CD4-positive, alpha-beta T cell treated with Interferon alpha-2 for 1 hour (primary cell): ENCODE measurements around the gene KCNK16.
A peak's percentile ranks its signal among the peaks of the same experiment; 100 is the strongest.

ENCODE experiments used
- DNase-seq, 2 donors: peaks; one replicate each; pipeline ENCODE4 v3.0.0-alpha.2; 2020 to 2022

Gene KCNK16

DNA sequence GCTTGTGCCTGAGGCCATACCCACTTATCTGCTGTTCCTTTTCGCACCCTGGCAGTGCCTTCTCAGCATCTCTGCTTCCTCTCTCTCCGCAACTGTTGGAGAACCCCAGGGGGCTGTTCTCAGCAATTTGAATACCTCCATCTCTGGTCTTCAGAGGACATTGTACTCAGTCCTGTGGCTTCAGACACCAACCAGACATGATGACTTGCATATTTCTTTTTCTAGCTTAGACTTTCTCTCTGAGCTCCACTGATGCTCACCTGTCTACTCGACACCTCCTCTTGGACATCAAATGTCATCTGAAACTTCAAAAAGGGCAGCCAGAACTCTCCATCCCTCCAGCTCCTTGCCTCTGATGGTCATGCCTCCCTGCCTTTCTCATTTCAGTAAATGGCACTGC lies 18.9 kb upstream of the KCNK16 start:
- no peak for DNase-seq

DNA sequence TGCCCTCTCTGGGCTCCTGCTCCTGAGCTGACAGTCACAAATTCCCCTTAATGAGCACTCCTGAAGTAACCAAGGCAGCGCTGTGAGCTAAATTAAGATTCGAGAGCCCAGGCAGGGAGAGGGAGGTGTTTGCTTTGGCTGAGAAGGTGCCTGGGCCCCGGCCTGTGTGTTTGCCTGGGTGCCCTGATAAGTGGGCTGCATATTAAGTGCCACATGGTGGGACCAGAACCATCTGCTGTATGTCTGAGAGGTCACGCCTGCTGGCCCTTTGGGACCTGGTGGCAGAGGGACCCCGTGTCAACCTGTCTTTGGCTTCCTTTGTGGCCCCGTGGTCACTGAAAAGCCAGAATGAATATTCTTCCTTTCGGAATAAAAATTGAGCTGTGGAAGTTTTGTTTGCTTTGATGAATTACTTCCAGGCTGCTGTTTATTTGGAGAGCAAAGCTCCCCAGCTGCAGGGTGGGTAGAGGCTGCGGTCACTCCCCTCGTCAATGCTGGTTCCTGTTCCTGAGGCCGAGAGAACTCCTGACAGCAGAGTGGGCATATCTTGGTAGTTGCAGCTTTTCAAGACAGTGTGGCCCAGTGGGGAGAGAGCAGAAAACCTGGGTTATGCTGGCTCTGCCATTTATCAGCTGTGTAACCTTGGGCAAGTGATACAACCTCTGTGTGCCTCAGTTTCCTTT lies 17.5 kb upstream of the KCNK16 start:
- no peak for DNase-seq

DNA sequence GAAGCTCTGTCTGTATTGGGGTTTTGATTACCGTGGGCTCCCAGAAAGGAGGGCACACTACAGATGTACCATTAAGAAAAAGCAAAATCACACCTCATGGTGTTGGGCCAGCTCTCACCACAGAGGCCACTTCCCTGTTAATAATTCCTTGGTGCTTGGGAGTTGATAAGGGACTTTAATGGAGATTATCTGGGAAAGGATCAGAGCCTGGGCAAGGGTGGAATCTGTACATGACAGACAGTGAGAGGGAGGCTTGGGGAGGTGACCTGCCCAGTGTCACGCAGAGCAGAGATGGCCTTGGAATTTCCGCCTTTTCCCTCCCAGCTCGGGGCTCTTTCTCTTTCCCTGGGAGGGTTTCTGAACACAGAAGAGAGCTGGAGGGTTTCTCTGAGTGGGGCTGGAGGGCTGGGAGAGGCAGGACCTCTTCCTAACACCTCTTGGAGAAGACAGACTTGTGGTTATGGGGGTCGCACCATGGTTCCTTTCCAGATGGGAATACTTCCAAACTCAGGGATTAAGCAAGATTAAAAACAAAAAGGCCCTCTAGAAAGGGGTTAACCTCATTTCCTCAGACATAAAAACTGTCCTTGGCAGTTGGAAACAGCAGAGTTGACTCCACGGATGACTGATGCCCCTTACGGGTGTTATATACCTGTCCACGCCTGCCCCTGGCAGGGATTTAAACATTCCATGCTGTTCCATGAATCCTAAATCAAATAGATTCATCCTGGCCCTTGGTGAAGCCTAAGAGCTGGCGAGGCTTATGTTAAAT lies 16.8 kb upstream of the KCNK16 start:
- no peak for DNase-seq

DNA sequence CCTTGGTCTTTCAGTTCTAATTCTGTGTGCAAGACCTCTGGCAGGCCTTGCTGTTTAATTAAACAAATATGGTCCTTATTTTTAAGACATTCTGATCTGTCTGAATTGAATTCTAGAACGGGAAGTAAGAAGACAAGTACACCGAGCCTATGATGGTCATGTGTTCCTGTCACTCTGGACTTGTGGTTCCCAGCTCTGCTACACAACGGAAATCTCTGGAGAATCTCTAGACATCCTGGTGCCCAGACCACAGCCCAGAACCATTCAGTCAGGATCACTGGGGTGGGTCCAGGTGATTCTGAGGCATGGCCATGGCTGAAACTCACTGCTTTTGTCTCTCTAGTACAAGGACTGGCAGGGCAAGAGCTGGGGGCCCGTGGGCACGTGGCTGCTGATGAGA lies 15.9 kb upstream of the KCNK16 start:
- no peak for DNase-seq

DNA sequence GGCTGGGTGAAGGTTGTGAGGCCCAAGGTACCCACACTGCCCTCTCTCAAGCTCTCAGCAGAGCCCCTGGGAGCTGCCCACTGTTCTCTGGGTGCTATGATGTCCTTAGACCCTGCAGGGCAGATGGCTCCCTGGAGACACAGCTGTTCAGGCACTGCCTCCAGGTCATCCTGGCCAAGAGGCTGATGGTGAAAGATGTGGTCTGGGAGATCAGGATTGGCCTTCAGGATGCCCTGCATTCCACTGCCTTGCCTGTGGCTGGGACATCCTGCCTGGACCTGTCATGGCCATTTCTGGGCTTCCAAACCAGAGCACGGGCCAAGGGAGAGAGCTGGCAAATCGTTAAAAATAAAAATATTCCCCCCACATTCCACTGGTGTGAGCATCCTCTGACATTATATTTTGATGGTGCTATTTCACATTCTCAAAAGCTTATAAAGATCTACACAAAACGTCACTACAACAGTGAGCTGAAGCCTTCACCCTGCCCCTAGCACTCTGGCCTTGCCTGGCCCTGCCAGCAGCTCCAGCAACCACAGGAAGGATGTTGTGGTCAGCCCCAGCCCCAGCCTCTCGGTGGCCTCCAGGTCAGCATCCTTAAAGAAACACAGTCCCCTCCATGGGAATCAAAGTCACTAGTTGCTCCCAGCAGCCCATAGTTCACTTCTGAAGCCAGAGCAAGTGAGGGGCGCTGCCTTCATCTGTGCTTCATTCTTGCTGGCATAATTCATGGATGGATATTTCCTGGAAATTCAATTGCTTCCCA lies 13.5 kb upstream of the KCNK16 start:
- peak; percentile 8 to 13 for DNase-seq

DNA sequence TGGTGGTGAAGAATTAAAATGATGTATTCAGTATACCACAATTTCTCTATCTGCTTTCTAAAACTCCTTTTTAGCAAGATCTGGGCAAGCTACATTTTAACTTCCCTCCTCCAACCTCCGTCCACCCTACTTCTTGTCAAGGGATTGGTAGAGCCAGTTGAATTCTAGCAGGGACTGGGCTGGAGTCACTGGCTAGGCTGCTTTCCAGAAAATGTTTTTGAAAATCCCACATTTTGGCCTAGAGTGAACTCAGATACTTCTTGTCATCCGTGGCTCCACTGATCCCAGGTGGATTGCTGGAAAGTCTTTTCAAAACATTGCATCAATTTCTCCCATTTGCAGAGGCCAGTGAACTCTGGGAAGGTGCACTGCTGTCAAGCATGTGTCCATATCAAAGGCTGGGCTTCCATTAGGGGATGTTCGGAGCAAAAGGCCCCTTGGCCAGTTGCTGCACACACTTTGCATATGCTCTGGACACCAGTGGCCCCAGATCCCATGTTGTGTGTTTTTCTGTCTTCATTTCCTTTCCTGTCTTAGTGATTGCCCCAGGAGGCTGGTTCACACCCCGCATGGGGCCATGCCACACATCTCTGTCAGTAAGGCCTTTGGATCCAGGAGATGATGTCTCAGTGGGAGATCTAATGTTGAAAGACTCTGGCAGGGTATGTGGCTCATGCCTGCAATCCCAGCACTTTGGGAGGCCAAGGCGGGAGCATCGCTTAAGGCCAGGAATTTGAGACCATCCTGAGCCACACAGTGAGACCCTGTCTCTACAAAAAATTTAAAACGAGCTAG lies 11.3 kb upstream of the KCNK16 start:
- DNase-seq = no peak

DNA sequence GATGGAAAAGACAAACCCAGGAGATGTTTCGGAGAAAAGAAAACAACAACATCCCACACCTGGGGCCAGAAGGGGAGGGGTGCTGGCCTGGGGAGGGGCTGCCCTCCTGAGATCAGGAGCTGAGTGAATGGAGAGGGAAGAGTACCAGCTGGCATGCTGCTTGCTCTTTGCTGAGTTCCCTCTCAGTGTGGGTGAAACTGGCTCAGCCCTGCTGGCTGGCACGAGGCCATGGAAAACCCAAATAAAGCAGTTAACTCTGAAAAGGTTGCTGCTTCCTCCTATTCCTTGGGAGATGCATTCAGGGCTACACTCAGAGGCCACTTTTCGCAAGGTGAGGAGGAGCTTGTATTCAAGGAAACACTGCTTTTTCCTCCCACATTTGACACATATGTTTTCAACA lies 8.0 kb upstream of the KCNK16 start:
- no peak for DNase-seq

DNA sequence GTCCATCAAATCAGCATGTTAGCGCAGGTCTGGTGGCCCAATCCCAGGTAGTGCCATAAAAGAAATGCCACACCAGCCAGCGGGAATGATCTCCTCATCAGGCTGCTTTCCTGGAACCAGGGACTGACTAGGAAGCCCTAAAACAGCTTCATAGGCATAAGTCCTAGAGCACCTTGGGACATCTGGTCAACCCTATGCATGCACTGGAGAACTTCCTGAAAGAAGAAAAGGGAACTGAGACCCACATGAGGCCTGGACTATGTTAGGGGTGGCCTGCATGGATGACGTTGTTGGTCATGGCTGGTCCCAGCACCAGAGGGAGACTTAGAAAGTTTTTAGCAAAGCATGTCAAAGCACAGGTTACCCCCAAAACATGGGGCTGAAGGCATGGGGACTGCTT lies 7.6 kb upstream of the KCNK16 start:
- peak; percentile 10 to 41 for DNase-seq

DNA sequence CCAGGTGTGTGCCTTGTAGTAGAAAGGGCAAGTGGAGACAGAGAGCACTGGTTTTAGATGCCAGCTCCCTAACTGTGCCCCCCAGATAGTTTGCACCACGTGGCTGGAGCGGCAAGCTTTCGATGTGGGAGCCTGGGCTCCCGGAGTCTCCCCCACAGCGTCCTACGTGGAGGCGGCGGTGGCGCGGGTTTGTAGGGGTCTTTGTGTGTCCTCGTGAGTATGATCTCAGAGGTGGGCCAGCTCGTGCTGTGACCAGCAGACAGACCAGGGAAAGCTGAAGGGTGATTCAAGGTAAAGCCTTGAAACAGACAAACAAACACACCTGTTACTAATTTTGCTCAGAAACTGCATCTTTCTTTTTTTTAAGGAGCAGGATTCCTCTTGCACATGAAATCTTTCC lies 5.6 kb upstream of the KCNK16 start:
- no peak for DNase-seq

DNA sequence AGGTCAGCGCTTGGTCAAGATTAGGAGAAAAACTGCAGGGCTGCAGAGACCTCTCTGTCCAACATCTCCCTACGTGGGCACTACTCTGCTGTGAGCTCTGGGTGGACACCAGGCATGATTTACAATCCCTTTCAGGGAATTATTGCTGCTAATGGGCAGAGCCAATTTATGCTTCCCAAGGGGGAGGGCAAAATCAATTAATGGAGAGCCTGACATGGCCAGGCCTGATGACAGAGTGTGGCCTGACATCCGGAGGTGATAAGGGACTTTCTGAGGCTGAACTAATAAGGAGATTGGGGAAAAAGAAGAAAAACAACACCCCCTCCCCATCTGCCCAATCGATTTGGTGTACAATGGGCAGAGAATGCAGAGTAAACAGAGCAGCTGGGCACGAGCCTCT lies 5.0 kb upstream of the KCNK16 start:
- DNase-seq = no peak

DNA sequence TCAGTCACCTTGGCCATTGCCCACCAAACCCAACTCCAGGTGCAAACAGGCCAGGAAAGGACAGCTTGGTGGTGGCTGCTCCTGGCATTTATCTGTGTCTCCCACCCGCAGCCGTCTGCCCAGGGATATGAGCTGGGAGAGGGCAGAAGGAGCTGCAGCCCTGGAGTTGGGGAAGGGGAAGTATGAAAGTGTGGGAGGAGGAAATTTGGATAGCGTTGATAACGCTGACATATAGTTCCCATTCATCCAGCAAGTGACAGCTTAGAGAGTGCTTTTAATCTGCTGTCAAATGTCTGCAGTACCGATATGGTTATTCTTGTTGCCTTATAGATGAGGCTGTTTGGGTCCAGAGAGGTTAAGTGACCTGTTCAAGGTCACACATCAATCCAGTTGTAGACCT lies 741 bp downstream of the KCNK16 start:
- DNase-seq = no peak

DNA sequence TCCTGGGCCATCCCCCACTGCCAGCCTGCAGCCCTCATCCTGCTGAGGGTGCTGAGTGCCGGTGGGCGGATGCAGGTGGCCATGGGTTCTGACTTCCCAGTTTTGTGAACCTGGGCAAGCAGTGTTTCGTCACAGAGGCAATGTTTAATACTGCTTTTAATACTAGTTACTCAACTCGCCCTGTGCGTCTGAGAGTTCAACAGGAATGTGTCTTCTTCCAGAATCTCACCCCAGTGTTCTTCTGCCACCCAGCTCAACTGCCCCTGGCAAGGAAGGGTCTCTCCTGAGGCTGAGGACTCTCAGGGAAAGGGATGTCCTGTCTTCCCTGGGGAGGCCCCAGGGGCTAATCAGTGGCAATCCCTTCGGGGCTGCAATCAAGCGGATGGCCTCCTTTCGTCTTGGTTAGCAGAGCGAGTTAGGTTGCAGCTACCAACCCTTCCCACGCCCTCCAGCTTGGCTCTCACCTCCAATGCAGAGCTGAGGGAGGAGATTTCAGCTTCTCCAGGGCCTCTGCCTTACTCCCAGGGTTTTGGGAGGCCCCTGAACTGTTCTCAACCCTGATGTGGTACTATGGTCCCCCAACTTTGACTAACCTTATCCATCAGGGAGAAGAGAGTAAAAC lies 2.0 kb downstream of the KCNK16 start:
- no peak for DNase-seq

DNA sequence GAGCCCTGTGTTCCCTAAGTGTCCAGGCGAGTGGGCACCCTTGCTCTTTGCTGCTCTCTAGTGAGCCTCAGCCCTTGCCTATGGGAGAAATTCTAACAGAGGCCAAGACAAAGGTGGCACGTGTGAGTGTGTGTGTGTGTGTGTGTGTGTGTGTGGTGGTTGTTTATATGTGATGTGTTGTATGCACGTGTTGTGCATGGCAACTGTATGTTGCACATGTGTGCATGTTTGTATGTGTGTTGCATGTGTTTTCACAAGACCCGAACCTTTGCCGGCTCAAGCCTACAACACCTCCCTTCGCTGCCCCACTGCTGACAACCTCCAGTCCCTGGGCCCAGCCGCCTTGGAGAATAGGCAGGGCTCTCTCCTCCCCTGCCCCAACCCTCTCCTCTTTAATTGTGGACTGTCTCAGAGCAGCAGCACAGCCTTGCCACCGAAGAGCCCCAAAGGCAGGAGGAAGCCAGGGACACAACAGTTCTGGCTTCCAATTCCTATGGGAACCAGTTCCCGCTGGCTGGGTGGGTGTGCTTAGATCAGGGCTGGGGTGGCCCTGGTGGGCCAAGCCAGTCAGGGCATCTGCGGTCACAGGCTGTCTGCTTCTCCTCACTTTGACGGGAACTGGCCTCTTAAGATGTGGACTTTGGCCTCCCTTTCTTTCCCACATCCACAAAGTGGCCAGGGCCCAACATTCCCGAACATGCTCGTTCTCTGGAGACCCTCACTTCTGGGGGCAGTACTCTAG lies 2.7 kb downstream of the KCNK16 start:
- no peak for DNase-seq

DNA sequence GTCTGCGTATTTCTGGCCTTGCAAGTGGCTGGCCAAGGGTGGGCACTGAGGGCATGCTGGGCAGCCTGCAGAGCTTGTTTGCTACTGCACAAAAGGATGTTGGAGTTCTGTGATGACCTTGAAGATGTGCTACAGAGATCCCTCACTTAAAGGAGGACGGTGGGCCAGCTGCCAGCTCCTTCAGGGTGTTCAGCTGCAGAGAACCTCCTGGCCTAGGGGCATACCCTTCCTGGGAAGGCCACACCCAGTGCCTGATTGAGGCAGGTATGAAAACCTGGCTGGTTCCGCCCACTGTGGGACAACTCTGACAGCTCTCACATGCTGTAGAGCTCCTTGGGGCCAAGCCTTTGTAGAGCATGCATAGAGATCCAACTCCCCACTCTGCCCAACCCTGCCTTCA lies 5.2 kb downstream of the KCNK16 start:
- DNase-seq = no peak

DNA sequence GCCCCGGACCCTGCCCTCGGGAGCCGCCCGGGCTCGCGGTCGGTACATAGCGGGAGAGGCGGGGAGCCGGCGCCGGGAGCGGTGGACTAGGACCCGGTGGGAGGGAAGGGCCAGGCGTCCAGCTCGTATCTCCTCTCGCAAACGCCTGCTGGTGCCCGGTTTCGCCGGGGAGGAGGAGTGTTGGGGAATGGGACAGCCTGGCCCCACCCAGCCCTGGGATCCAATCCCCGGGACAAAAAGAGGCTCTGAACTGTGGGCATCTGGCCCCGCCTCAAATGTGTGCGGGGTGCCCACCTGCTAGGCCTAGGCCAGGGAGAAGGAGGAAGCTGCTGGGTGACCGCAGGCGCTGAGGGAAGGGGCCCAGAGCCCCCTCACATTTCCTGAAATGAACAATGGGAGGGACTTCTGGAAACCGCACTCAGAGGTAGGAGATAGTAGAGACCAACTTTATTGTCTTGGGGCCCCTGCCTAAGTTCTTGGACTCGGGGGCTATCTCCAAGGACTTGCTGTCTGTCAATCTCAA lies 8.2 kb downstream of the KCNK16 start, which contains the start of gene KCNK17:
TSS of gene KCNK17 (minus strand) at position 147 of the 523 bp plus-strand sequence. CDS start at position 48, 99 bp downstream.
- no peak for DNase-seq

DNA sequence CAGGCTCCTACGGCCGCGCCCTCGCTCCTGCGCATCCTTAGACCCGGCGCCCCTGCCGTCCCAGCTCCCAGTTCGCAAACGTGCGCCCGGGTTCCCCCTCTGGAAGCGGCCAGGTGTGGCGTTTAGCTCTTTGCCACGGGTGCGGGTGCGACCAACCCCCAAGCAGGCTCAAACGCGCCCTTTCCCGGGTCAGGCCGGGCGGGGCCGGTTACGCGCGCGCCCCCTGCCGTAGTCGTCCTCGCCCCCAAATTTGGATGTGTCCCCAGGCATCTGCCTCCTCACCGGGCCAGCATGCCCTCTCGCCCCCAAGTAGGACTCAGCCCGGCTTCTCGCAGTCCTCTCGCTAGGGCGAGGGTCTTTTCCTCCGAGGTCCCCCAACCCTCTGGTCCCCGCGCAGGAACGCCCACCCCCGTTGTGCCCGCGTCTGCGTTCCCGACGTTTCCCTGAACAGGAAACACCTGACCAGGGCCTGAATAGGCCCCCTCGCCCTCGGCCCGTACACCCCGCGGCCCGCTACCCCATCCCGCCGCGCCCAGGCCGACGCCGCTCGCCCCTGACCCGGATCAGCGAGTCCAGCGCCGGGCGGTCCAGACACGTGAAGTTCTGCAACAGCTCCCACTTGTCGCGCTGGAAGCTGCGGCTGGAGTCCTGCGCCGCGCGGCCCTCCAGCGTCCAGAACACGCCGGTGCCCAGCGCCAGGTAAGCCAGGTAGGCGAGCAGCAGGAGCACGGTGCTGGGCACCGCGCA lies 8.8 kb downstream of the KCNK16 start:
- no peak for DNase-seq

DNA sequence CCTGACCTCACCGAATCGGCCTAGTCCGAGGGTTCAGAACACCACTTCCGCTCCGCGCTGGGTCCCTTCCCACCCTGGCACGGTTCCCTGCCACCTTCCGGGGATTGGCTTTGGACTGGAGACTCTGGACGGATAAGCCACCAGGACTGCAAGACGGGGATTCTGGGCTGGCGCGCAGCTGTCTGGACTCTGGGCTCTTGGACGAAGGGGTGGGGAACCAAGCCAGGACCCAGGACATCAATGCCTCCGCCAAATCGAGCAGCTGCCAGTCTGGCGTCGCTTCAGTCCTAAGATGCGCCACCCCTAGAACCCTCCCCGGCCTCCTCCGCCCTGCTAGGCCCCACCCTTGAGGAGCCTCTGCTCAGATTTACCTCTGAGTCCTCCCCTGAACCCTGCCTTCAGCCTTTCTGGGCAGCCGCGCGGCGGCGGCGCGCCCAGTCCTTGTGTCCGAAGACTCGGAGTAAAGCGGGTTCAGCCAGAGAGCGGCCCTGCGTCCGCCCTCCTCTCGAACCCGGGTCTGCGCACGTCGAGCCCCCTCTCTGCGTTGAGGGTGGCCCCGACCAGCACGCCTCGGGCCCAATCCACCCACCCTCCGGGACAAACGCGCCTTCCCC lies 9.5 kb downstream of the KCNK16 start:
- no peak for DNase-seq

DNA sequence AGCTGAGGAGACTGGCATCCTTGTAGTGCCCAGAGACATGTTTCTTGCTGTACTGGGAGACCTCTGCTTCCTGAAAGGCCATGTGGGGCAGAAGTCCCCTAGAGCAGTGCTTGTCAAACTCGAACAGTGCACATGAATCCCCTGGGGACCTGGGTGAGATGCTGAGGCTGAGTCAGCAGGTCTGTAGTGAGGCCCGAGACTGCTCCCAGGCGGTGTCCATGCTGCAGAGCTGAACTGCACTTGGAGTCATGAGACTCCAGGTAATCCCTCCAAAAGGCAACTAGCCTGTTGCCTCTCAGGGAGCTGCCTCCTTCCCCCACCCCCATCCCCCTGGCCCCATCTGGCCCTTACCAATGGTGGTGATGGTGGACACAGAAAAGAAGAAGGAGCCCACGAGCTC lies 12.0 kb downstream of the KCNK16 start:
- DNase-seq = no peak

DNA sequence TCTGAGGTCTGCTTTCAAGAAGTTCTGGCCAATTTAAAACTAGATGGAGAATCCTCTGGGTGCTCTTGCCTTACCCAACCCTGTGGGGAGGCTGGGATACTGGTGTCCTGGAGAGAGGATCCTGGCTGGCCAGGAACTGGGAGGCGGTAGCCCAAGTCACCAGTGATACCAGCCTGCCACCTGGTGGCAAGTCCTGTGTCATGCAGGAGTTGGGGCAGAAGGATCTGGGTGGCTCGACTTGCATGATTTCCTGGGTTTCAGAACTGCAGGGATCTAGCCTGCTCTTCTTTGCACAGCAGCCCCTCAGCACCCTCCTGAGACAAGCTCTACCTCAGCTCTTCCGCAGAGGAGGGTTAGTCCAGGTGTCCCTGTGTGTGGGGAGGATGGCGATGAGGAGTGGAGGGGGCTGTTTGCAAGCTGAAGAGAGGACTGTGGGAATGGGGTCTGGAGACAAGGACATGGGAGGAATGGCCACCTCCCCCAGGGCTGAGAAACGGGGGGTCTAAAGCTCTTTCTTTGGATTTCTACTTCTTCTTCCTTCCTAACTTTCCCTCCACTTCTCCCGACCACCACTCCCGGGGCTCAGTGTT lies 12.5 kb downstream of the KCNK16 start:
- DNase-seq = peak; percentile 41 to 57

DNA sequence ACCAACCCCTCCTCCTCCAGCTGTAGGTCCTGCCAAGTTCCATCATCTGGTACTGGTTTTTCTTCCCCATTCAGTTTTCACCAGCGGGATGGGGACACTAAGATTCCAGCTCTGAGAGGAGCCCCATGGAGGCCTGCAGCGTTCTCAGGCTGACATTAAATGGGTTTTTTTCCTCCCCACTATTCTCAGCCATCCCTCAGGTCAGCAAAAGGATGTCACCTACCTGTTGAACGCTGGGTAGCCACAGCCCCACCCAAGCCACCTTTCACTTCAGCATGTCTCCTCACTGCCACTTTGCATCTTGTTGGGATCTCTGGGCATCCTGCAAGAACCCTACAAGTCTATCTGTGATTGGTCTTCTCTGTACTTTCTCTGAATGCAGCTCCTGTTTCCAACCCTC lies 15.0 kb downstream of the KCNK16 start:
- DNase-seq = no peak
